NCI-H1417 treated with DMSO at 0.1 percent for 48 hours (cell line): ENCODE data around the gene CADM1.

Source experiments
- DNase-seq: peaks from one replicate; lab custom pipeline; 2025; lab: John Stamatoyannopoulos, UW

The CADM1 gene

DNA sequence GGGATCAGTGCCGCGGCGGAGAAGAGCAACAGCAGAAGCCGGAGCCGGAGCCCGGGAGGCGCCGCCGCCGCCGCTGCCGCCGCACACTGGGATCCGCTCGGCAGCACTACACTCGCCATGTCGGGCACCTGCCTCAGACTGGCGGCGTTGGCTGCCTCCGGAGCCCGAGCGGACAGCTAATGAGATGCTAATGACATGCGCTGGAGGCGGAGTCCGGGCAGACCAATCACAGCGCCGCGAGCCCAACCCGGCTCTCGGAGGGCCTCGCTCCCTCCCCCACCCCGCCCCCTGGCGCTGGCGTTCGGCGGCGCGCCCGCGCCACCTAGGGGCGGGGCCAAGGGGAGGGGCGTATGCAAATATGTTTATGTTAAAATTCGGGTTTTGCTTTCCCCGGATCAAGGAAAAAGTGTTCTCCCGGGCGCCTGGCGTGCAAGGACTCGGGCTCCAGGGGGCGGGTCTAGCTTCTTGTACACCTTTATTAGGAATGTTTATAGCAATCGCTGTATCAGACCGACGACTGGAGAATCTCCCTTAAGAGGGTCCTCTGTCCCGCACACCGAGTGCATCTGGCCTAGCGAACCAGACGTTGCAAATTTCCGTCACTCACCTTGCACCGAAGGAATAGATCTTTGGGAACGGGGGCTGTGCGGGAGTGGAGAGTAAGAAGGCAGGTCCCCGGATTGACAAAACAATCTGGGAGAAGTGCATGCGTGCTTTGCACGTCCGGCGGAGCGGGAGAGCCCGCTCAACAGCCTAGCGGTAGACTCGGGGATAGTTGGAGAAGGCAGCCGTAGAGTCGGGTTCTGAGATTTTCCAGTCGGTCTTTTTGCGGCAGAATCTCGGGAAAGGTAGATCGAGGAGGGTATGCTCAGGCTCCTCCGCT lies at the start of gene CADM1:
CADM1 (minus strand) TSS at position 140 of the 883 bp plus-strand sequence.
- peak; percentile 97 for DNase-seq

- DNase-seq = no peak
Measured at GRCh38 chr11:115552773-115553438, 48.7 kb upstream of the CADM1 start.

DNA sequence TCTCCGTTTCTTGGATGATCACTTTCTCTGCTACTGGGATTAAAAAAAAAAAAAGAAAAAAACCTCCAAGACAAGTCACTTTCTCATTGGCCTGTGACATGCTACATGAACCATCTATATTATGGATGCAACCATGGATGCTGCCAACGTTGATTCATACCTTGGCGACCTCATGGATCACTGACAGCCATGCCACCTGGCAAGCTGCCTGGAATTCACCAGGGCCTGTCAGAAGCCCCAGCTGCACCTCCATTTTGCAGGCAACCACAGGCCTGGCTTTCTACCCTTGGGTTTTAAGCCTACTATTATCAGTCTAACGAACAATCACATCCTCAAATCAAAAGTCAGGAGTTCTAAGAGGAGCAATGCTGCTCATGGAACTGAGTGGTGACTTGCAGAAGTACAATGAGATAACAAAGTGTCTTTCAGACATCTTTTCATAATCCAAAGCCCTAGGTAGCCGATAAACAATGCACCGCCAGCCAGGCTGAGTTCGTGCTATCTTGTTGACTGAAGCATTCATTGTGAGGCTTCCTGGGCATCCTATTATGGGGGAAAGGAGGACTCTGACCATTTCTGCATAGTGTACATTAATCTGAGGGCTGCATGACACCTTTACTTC lies 48.0 kb upstream of the CADM1 start:
- DNase-seq = no peak

- no peak for DNase-seq
Measured at GRCh38 chr11:115550291-115551059, 46.3 kb upstream of the CADM1 start.

DNA sequence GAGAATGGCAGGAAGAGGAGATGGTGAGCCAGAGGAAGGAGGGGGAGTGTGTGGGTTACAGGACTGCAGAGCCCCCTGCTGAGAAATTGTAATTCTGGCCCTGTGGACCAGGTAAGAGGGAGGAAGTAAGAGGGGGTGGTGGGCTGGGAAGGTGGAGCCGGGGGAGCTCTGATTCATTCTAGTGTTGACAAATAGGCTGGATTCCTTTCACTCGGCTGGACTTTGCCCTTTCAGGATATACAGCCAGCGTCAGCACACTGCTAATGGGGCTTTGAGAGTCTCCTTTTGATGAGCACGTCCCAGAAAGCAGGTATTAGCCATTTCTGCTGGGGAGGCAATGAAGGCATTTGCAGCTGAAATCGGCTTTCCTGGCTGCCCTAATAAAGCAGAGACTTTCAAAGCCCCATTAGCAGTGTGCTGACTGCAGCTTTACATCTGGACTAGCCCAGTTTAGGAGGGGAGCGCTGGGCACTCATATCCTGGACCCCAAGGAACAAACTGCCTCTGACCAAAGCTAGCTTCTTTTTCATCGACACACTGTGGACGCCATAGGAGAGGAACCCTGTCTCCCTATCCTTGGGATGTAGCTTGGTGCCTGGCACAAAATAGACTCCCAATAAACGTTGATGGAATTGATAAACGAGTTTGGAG lies 44.8 kb upstream of the CADM1 start:
- no peak for DNase-seq

DNA sequence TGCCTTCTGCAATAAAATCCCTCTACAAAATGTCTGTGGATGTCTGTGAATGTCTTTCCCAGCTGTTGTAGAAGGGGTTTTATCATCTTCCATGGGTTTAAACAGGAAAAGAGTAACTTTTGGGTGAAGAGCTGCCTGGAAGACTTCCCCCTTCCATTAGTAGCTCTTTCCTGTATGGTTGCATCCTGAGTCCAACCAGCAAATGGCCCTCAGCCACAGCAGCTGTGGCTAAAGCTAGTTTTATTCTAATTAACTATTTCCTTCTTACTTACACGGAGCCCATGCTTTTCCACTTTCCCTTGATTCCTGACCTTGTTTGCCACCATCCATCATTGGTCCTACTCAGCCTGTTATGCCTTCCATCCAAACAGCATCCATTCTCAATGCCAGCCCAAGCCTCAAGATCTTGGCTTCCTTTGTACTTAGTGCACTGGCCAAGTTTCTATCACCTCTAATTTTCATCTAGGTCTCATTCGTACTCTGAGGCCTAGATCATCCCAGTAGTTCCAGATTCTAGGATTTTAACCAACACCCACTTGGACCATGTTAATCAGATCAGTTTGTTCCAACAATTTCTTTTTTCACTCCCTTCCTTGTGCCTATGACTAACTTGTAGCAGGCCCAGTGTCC lies 41.5 kb upstream of the CADM1 start:
- DNase-seq = no peak

DNA sequence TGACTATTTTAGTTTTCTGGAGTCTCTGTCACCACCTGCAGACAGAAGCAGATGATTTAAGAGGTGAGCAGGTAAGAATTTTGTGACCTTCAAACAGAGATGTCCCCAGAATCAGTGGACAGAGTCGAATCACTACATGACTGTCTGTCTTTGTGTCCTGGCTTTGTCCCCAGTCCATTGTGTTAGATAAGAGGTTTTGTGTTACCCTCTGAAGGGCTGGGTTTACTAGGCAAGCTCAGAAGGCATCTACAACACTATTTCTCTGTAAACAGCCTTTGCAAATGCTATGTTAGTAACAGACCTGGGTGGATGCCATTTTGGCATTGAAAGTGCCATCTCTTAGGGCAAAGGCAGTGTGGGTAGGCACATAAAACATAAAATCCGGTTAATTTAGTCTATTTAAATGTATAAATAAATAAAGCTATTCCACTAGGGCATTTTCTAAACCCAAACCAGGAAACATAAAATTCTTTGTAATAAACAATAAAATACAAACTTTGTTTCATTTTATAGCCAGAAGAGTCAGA lies 40.3 kb upstream of the CADM1 start:
- no peak for DNase-seq

- no peak for DNase-seq
Measured at GRCh38 chr11:115541518-115541917, 37.3 kb upstream of the CADM1 start.

- DNase-seq = no peak
Measured at GRCh38 chr11:115539844-115540243, 35.6 kb upstream of the CADM1 start.

GRCh38 chr11:115535781-115536180 lies 31.6 kb upstream of the CADM1 start:
- no peak for DNase-seq

DNA sequence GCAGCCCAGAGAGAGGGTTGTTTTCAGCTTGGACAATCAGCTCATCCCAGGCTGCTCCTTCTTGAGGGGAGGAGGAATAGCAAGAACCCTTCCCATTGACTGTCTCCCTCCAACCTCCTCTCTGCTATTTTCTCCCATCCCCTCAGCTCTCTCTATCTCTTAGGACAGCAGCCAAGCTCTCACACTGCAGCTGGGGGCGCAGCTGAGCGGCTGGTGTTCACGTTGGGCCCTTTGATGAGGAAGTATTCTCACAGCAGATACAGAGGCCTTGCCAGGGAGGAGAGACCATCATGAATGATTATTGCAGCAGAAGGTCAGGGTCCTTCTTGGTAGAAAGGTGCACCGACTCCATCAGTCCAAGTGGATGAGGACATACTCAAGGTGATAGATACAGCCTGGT lies 26.5 kb upstream of the CADM1 start:
- DNase-seq = no peak

DNA sequence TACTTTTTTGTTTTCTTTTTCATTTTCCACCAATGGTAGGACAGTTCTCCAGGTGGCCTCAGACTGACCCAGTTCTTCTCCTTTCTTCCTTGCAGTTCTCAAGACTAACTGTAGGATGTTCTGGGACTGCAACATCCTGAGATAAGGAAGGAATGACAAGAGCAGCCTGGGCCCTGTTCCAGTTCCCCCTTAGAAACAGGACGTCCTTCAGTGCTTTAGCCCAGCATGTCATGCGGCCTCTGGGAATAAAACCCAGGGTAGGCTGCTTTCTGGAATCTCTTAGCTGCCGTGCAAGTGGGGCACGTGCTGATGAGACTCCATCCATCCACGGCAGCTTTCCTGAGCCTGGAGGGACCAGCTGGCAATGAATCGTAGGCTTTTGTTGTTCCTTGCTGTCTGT lies 24.0 kb upstream of the CADM1 start:
- no peak for DNase-seq

DNA sequence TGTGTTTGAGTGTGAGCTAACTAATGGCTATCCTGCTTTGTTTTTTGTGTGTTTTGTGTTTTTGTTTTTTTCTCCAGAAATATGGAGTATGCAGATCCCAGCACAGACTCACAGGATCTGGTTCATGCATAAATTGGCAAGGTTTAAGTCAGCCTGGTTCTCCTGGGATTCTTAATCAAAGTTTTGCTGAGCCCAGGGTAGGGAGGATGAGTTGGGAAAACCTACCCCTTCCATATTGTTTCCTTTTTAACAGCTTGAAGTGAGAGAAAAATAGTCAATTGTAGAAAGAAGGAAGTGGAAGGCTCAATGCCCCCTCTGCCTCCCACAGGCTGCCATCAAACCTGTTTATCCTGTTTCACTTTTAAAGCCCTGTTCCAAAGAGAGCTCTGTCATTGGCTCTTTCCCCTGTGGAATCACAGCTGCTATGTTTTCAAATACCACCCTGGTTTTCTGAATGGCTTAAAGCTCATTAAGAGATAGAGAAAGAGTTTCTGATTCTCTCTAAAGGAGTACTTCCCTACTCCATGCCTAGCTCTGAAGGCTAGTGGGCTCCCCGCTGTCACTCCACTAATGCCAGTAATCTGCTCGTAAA lies 23.4 kb upstream of the CADM1 start:
- DNase-seq = peak; percentile 17

DNA sequence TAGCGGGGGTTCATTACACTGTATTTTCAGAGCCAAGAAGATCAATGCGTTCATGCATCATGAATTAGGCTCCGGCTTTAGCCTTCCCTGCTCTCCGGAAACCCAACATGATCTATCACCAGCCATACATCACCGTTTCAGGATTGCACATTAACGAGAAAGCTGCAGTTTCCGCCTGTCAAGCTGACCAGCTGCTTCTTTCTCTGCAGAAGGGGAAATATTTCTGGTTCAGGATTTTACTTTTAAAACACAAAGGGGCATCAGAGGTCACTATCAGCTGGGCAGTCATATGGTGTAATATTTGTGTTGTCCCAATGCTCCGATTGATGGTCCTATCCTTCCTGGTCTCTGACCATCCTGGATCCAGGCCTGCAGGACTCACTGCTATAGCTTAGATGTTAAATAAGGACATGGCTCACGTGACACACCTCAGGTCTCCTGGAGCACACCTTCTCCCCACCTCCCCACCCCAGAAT lies 21.4 kb upstream of the CADM1 start:
- no peak for DNase-seq

DNA sequence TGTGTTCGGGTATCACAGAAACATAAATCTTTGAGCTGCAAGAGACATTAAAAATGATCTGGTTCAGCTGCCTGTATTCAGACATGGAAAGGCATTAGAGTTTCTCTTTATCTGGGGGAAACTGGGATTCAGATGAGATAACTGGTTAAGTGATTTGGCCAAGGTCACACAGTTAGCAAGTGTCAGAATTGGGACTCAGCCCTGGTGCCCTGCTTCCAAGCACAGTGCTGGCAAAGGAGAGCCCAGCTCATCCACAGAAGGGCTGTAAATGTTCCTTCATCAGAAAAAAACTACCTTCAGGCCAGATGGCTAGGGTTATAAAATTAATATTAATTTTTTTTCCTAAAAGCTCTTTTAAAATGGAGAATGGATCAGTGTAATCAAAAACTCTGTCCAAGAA lies 20.4 kb upstream of the CADM1 start:
- no peak for DNase-seq

GRCh38 chr11:115523727-115524399 lies 19.6 kb upstream of the CADM1 start:
- no peak for DNase-seq

GRCh38 chr11:115522302-115522701 lies 18.1 kb upstream of the CADM1 start:
- no peak for DNase-seq

DNA sequence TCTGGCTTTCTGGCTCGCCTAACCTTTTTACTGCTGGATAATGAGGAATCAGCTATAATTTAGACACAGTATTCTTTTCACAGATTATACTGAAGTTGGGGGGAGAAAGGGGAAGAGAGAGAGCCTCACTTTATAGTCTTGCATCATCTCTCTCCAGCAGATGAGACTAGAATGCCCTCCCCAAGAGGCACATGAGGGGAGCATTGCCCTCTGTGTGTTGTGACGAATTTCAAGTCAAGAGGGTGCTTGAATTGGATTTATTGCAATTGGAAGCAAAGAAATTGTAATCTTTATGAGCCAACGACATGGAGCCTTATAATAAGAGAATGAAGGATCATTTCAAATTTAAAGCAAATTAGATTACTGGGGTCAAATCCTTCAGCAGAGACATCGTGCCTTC lies 17.6 kb upstream of the CADM1 start:
- no peak for DNase-seq

DNA sequence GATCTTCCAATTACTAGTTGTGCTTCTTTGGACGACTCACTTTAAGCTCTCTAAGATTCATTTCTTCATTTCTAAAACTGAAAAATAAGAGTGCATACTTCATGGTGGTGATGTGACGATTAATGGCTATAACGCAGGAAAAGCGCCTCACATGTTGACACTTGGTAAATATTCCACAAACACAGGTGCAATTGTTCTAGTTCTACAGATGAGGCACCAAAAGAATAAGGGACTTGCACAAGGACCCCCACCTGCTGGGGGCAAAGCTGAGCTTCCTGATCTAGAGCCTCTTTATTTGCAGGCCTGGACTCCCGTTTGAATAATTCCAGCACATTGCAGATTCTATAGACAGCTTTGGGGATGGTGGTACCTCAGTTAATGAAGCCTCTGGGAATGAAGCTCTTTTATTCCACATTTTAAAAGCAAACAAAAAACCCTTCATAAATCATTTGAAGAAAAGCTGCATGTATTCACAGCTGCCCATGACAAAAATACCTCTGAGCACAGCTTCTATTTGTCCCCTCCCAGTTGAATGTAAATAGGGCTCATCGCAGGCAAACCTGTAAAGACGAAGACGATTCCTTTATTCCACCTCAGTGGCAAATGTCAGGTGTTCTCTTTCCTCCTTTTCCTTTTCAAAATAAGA lies 14.9 kb upstream of the CADM1 start:
- peak; percentile 69 for DNase-seq
